PC-9 (cell line): Measurements from ENCODE around the gene BAK1. TPM values are rescaled to one million over a fixed set of nuclear protein-coding genes. Genes with fewer than 3 reads are reported as not detected.
A peak's percentile ranks its signal among the peaks of the same experiment; 100 is the strongest.

Source experiments
- BruUV-seq: library from RNA; stranded (reverse); fragments of 400-500 nt; replicated peaks from 2 replicates; lab custom pipeline; 2021; lab: Mats Ljungman, UMichigan
- CTCF ChIA-PET: fragments of 300-600 bp; sonication (Branson Sonifier 250); formaldehyde crosslinking; loops from one replicate; lab custom pipeline; 2022; ENCODE audit warnings: antibody characterized with exemption; lab: Charles Lee
- POLR2A ChIA-PET: fragments of 300-600 bp; sonication (Branson Sonifier 250); formaldehyde crosslinking; loops from one replicate; lab custom pipeline; 2022; ENCODE audit warnings: antibody characterized with exemption; ENCODE audit not compliant: unreplicated experiment; lab: Charles Lee
- DNase-seq, 2 experiments: peaks; one replicate each; pipeline versions ENCODE4 v3.0.0 to v3.0.0-alpha.2; 2015 to 2022; ENCODE audit warnings: mixed read lengths in 1 of 2
- H2AFZ ChIP-seq: fragments of 200-600 bp; sonication (generic); 2 replicates; pipeline ENCODE4 v1.8.1; 2017; ENCODE audit warnings: antibody characterized with exemption
- H3F3A ChIP-seq: fragments of 200-600 bp; sonication (generic); 2 replicates; pipeline ENCODE4 v1.8.1; 2017; ENCODE audit warnings: antibody characterized with exemption, mild to moderate bottlenecking, low read depth; ENCODE audit not compliant: insufficient read depth
- H3K27ac ChIP-seq: fragments of 200-600 bp; sonication (generic); 2 replicates; pipeline ENCODE4 v1.6.1; 2016; ENCODE audit warnings: mixed run types
- H3K27me3 ChIP-seq: fragments of 200-600 bp; sonication (generic); 2 replicates; pipeline ENCODE4 v1.6.1; 2016; ENCODE audit warnings: low read depth, mixed run types; ENCODE audit not compliant: insufficient read depth
- H3K36me3 ChIP-seq: fragments of 200-600 bp; sonication (generic); 2 replicates; pipeline ENCODE4 v1.6.1; 2016; ENCODE audit warnings: low read depth, mixed run types
- H3K4me1 ChIP-seq: fragments of 200-600 bp; sonication (generic); replicated peaks from 2 replicates; pipeline ENCODE4 v1.6.1; 2016; ENCODE audit warnings: mixed run types; ENCODE audit not compliant: insufficient read depth
- H3K4me2 ChIP-seq: fragments of 200-600 bp; sonication (generic); 2 replicates; pipeline ENCODE4 v1.6.1; 2017; ENCODE audit warnings: mixed run types
- H3K4me3 ChIP-seq: fragments of 200-600 bp; sonication (generic); 2 replicates; pipeline ENCODE4 v1.6.1; 2016; ENCODE audit warnings: mixed run types
- H3K79me2 ChIP-seq: fragments of 200-600 bp; sonication (generic); 2 replicates; pipeline ENCODE4 v1.6.1; 2017; ENCODE audit warnings: low read depth, mixed run types
- H3K9me2 ChIP-seq: fragments of 200-600 bp; sonication (generic); 2 replicates; pipeline ENCODE4 v1.8.1; 2017; ENCODE audit warnings: mild to moderate bottlenecking; ENCODE audit not compliant: insufficient read depth
- H3K9me3 ChIP-seq: fragments of 200-600 bp; sonication (generic); 2 replicates; pipeline ENCODE4 v1.8.1; 2016; ENCODE audit warnings: low read depth; ENCODE audit not compliant: insufficient read depth
- H4K20me1 ChIP-seq: fragments of 200-600 bp; sonication (generic); 2 replicates; pipeline ENCODE4 v1.8.1; 2017; ENCODE audit not compliant: insufficient read depth
- CTCF ChIP-seq: fragments of 200-600 bp; sonication (generic); conservative IDR thresholded peaks from 2 replicates; pipeline ENCODE4 v1.6.1; 2017; ENCODE audit warnings: mixed run types, antibody characterized with exemption, mild to moderate bottlenecking, moderate library complexity
- EZH2 ChIP-seq: fragments of 200-600 bp; sonication (generic); IDR thresholded peaks from 2 replicates; pipeline ENCODE4 v1.8.0; 2017; ENCODE audit warnings: antibody characterized with exemption, low read depth
- intact Hi-C: fragments of 100-400 bp; cut with micrococcal nuclease; formaldehyde crosslinking; loops from one replicate; pipeline ENCODE4 v1.10.0; 2022; ENCODE audit not compliant: unreplicated experiment
- total RNA-seq: library from RNA; stranded (reverse); gene quantifications from 2 replicates; pipeline ENCODE4 v1.2.3, GENCODE V29; 2021

The BAK1 gene
- total RNA-seq, 1 experiment from 2014 or later = 28.4 TPM

GRCh38 chr6:33587529-33587928, 7.5 kb upstream of the BAK1 start:
- DNase-seq = no peak
- Histone ChIP-seq H3K36me3 (no peaks in the 10 kb centered on the region), H3K4me2 (no peak overlapping the region), H3F3A (peaks cover 24% of the 10 kb centered on the region), H3K9me3 (no peaks in the 10 kb centered on the region), H4K20me1 (no peaks in the 10 kb centered on the region), H3K27me3 (no peaks in the 10 kb centered on the region), H3K4me3 (no peak overlapping the region), H3K4me1 (peaks cover 35% of the 10 kb centered on the region), H3K27ac (no peak overlapping the region), H3K79me2 (no peaks in the 10 kb centered on the region), H2AFZ (no peak overlapping the region), H3K9me2 (no peaks in the 10 kb centered on the region)
- intact Hi-C loops = no loop called here
- BruUV-seq = no TSS peak
- no peak for TF ChIP-seq CTCF
- CTCF ChIA-PET = no interaction called here
- POLR2A ChIA-PET = no interaction called here

GRCh38 chr6:33586108-33586640, 6.1 kb upstream of the BAK1 start:
- intact Hi-C loops = no loop called here
- TF ChIP-seq EZH2 = no peak
- TF ChIP-seq CTCF = no peak
- no peak overlapping the region for H2AFZ ChIP-seq

GRCh38 chr6:33585403-33586107, 5.5 kb upstream of the BAK1 start:
- CTCF ChIA-PET = interaction anchor here (0.6 kb wide), 3 partner anchors 95 to 1042 kb away, joined by 4 to 7 read pairs (median 5); no protein-coding TSS in a partner anchor
- Histone ChIP-seq H3F3A (peaks cover 17% of the 10 kb centered on the region), H2AFZ (no peak overlapping the region), H3K27ac (no peak overlapping the region), H4K20me1 (no peaks in the 10 kb centered on the region), H3K4me3 (no peak overlapping the region), H3K4me2 (peak overlapping the region; percentile 26; the same call in 1 of the 2 replicates), H3K79me2 (no peaks in the 10 kb centered on the region), H3K9me2 (no peaks in the 10 kb centered on the region), H3K27me3 (no peaks in the 10 kb centered on the region), H3K9me3 (no peaks in the 10 kb centered on the region), H3K36me3 (no peaks in the 10 kb centered on the region), H3K4me1 (peaks cover 19% of the 10 kb centered on the region)
- POLR2A ChIA-PET = no interaction called here
- DNase-seq = peak; percentile 54 to 80
- peak; percentile 95 for TF ChIP-seq CTCF
- TF ChIP-seq EZH2 = no peak
- no TSS peak for BruUV-seq
- intact Hi-C loops = loop anchor here (1.0 kb wide), 1 partner anchor 115 kb away; no protein-coding TSS in a partner anchor

More at GRCh38 chr6:33586108-33586640, 6.1 kb upstream of the BAK1 start:
- peaks cover 24% of the 10 kb centered on the region for H3K4me1 ChIP-seq
- no peaks in the 10 kb centered on the region for H3K9me2 ChIP-seq
- no peaks in the 10 kb centered on the region for H3K9me3 ChIP-seq
- DNase-seq = no peak
- no peaks in the 10 kb centered on the region for H3K36me3 ChIP-seq
- no peak overlapping the region for H3K4me3 ChIP-seq
- H3K27ac ChIP-seq = no peak overlapping the region
- no TSS peak for BruUV-seq
- no peaks in the 10 kb centered on the region for H3K27me3 ChIP-seq
- ChIA-PET CTCF (interaction anchor here (0.9 kb wide), 1 partner anchor 114 kb away, joined by 4 read pairs; no protein-coding TSS in a partner anchor), POLR2A (interaction anchor here (0.6 kb wide), 2 partner anchors 44 to 81 kb away, joined by 4 read pairs; no protein-coding TSS in a partner anchor)
- H3F3A ChIP-seq = peaks cover 18% of the 10 kb centered on the region
- H3K79me2 ChIP-seq = no peaks in the 10 kb centered on the region
- H4K20me1 ChIP-seq = no peaks in the 10 kb centered on the region
- peak overlapping the region; percentile 26; the same call in 1 of the 2 replicates for H3K4me2 ChIP-seq
